HepG2 (cell line): ENCODE data around the gene KLF5. TPM values are rescaled to one million over a fixed set of nuclear protein-coding genes. Genes with fewer than 3 reads are reported as not detected.

Experiments
- ATAC-seq: fragments of 200-7000 bp; cut with Tn5 transposase; 3 replicates; pipeline ENCODE4 v1.9.1; 2020; ENCODE audit warnings: mild to moderate bottlenecking, moderate library complexity
- BruUV-seq: library from RNA; stranded (reverse); fragments of 400-500 nt; replicated peaks from 2 replicates; lab custom pipeline; 2021; lab: Mats Ljungman, UMichigan
- CTCF ChIA-PET: fragments of 300-600 bp; formaldehyde crosslinking; extraction: SDS; loops from one replicate; lab custom pipeline; 2021; ENCODE audit warnings: low total read pairs, inconsistent platforms, low intra/inter-chr PET ratio; lab: Yijun Ruan, JAX
- POLR2A ChIA-PET: fragments of 350-600 bp; sonication (Branson Sonifier 250); formaldehyde crosslinking; loops from one replicate; lab custom pipeline; 2020; ENCODE audit warnings: antibody characterized with exemption, inconsistent platforms; lab: Yijun Ruan, JAX
- DNase-seq: peaks from one replicate; pipeline ENCODE4 v3.0.0-alpha.2; 2015; ENCODE audit warnings: low spot score
- FAIRE-seq: peaks from 3 replicates; lab custom pipeline; 2011; peaks lifted over from hg19 to GRCh38; lab: Jason Lieb, UNC
- H2AFZ ChIP-seq: one replicate; pipeline ENCODE4 v1.6.1; 2011; ENCODE audit warnings: low read length, inconsistent platforms
- H3K27ac ChIP-seq: fragments of 300-600 bp; 3 replicates; pipeline ENCODE4 v1.8.0; 2011; ENCODE audit warnings: mixed run types, mild to moderate bottlenecking, mixed read lengths, low read length, inconsistent platforms; ENCODE audit not compliant: insufficient read depth; ENCODE audit errors: extremely low read length
- H3K27me3 ChIP-seq, 2 experiments: fragments of 200-600 bp in 1 of 2; 2 replicates in 1 of 2; 3 replicates in 1 of 2; pipeline versions ENCODE4 v1.6.0 to v1.8.0; 2011; ENCODE audit warnings: low read length in 2 of 2, mild to moderate bottlenecking in 2 of 2, moderate library complexity in 2 of 2, inconsistent platforms in 1 of 2; ENCODE audit not compliant: insufficient read depth in 2 of 2, control insufficient read depth in 1 of 2
- H3K36me3 ChIP-seq, 2 experiments: fragments of 200-600 bp in 1 of 2; replicated peaks in 1 of 2; 2 replicates in 1 of 2; 3 replicates in 1 of 2; pipeline versions ENCODE4 v1.5.1 to v1.8.0; 2011; ENCODE audit warnings: low read length in 2 of 2, inconsistent platforms in 1 of 2; ENCODE audit not compliant: insufficient read depth in 2 of 2, control insufficient read depth in 1 of 2
- H3K4me1 ChIP-seq: 2 replicates; pipeline ENCODE4 v1.5.1; 2012; ENCODE audit warnings: low read length, inconsistent platforms; ENCODE audit not compliant: insufficient read depth
- H3K4me2 ChIP-seq: 2 replicates; pipeline ENCODE4 v1.6.0; 2011; ENCODE audit warnings: low read depth, low read length, inconsistent platforms
- H3K4me3 ChIP-seq, 3 experiments: fragments of 200-600 bp in 1 of 3; sonication (generic), shearing (Covaris generic) in 1 of 3; replicated peaks in 1 of 3; 2 replicates each; pipeline ENCODE4 v1.5.1; 2011 to 2016; ENCODE audit warnings: low read length in 3 of 3, inconsistent platforms in 2 of 3, low read depth in 2 of 3, mild to moderate bottlenecking in 2 of 3, control low read depth in 1 of 3, mixed read lengths in 1 of 3; ENCODE audit not compliant: insufficient read depth in 1 of 3
- H3K79me2 ChIP-seq: one replicate; pipeline ENCODE4 v1.6.1; 2011; ENCODE audit warnings: low read length, inconsistent platforms; ENCODE audit not compliant: insufficient read depth
- H3K9ac ChIP-seq: 2 replicates; pipeline ENCODE4 v1.6.0; 2011; ENCODE audit warnings: mild to moderate bottlenecking, low read depth, low read length, inconsistent platforms; ENCODE audit not compliant: insufficient read depth
- H3K9me3 ChIP-seq: 2 replicates; pipeline ENCODE4 v1.5.1; 2012; ENCODE audit warnings: mild to moderate bottlenecking, low read length
- H4K20me1 ChIP-seq: 2 replicates; pipeline ENCODE4 v1.6.0; 2011; ENCODE audit warnings: inconsistent platforms, mild to moderate bottlenecking, low read length, moderate library complexity; ENCODE audit not compliant: insufficient read depth
- CBX2 ChIP-seq, 2 experiments: fragments of 200-600 bp in 1 of 2; sonication (generic); formaldehyde crosslinking in 1 of 2; IDR thresholded peaks; 2 replicates each; pipeline versions ENCODE4 v1.7.0 to v1.8.1; 2018 to 2022; ENCODE audit warnings: low read depth in 2 of 2, low read length in 1 of 2, mild to moderate bottlenecking in 1 of 2, missing genetic modification reagents in 1 of 2
- EZH2 ChIP-seq: conservative IDR thresholded peaks from 2 replicates; pipeline ENCODE4 v1.6.1; 2012; ENCODE audit warnings: mild to moderate bottlenecking, low read depth, low read length, moderate library complexity
- MAF1 ChIP-seq: sonication (generic); formaldehyde crosslinking; IDR thresholded peaks from 2 replicates; pipeline ENCODE4 v1.5.0; 2020; ENCODE audit warnings: missing genetic modification reagents, borderline replicate concordance
- MED1 ChIP-seq: sonication (generic); formaldehyde crosslinking; IDR thresholded peaks from 2 replicates; pipeline ENCODE4 v1.4.0; 2020; ENCODE audit warnings: missing genetic modification reagents
- MIER2 ChIP-seq: IDR thresholded peaks from 2 replicates; pipeline ENCODE4 v1.6.1; 2016; ENCODE audit warnings: missing biosample characterization, missing genetic modification reagents
- NCOA1 ChIP-seq: sonication (generic); formaldehyde crosslinking; IDR thresholded peaks from 2 replicates; pipeline ENCODE4 v1.9.0; 2021; ENCODE audit warnings: missing genetic modification reagents
- ZNF207 ChIP-seq: fragments of 450-650 bp; IDR thresholded peaks from 2 replicates; pipeline ENCODE4 v1.6.1; 2016; ENCODE audit warnings: antibody characterized with exemption, borderline replicate concordance
- ZNF660 ChIP-seq: sonication (generic); formaldehyde crosslinking; IDR thresholded peaks from 2 replicates; pipeline ENCODE4 v1.5.1; 2020; ENCODE audit warnings: mild to moderate bottlenecking, low read depth, missing genetic modification reagents, borderline replicate concordance
- ZNF777 ChIP-seq: sonication (generic); formaldehyde crosslinking; IDR thresholded peaks from 2 replicates; pipeline ENCODE4 v1.4.0; 2020; ENCODE audit warnings: missing genetic modification reagents
- WGBS: methylation state at CpG from one replicate; pipeline ENCODE4 v1.1.6; 2017; ENCODE audit warnings: low lambda C conversion rate; 5-methylcytosine and 5-hydroxymethylcytosine counted together
- in situ Hi-C: cut with HindIII; loops from 2 replicates; pipeline ENCODE4 v1.10.0; 2017; ENCODE audit warnings: low pct_unique_long_range_greater_than_20kb; ENCODE audit not compliant: extremely low pct_ligation_motif_present
- intact Hi-C: fragments of 100-400 bp; cut with micrococcal nuclease; formaldehyde crosslinking; loops from one replicate; pipeline ENCODE4 v1.10.0; 2022; ENCODE audit not compliant: unreplicated experiment
- polyA plus RNA-seq, 8 experiments: library from polyadenylated mRNA; depleted of rRNA in 3 of 8; stranded (reverse) in 7 of 8; unstranded in 1 of 8; fragments of >200 nt; fragmentation: Illumina TruSeq in 4 of 8; extraction: Trizol in 4 of 8; gene quantifications; 2 replicates each; pipeline versions ENCODE4 v1.2.1 to v1.2.3, GENCODE V29; 2011 to 2016; ENCODE audit warnings: low read depth in 4 of 8, missing spikeins in 1 of 8, mixed read lengths in 1 of 8; ENCODE audit not compliant: insufficient read depth in 1 of 8
- total RNA-seq, 5 experiments: library from RNA; depleted of rRNA; stranded (reverse); fragments of >200 nt; fragmentation: Illumina TruSeq; extraction: Trizol; gene quantifications; 2 replicates each; pipeline ENCODE4 v1.2.3, GENCODE V29; 2016; ENCODE audit warnings: low read depth in 1 of 5
- TF ChIP-seq, protein P1 (sequence below): sonication (generic); formaldehyde crosslinking; IDR thresholded peaks from 2 replicates; pipeline ENCODE4 v1.4.0; 2020; ENCODE audit warnings: missing genetic modification reagents
- TF ChIP-seq, protein P2 (sequence below): sonication (generic); formaldehyde crosslinking; IDR thresholded peaks from 2 replicates; pipeline ENCODE4 v1.9.0; 2021; ENCODE audit warnings: missing genetic modification reagents, borderline replicate concordance

KLF5 gene
- total and polyA plus RNA-seq, 2 of the 13 experiments (the other 11 are each of a cell fraction or from before 2014, with no cell fraction given), result 1.7 to 9.2 TPM

DNA sequence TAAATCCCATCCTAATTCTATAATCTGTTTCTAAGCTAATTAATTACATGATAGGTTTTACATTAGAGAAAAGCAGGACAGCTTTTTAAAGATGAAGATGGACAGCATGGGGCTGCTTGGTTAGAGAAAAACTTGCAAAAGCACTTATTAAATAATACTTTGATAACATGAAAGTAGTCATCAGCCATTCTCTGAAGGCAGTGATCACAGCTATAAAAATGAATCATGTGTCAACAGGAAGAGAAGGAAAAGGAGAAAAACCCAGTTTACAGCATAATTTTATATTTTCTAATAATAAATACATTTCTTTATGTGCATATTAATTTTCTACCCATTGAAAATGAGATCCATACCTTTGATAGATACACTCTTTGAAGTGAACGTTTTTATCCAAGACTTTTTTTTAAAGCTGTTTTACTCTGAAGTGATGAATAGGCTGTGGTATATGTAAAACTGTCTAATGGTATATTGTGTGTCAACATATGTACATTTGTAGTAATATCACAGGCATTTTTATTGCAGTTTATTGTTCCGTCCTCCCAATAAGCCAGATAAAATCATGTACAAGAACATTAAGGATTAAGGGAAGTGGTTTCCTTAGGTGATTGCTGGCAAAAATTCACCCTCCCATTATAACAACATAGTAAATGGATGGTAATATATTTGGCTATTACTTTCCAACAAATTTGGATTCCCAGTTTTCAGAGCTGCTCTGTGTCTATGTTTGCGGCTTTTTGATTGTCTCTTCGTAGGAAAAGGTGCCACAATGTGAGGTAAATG, 1.3 kb upstream of the KLF5 start:
- no peak for FAIRE-seq
- H3K4me1 ChIP-seq, result peaks cover 32% of the 10 kb centered on the region
- ChIA-PET CTCF (no interaction called here), POLR2A (no interaction called here)
- H3K4me2 ChIP-seq, result peak overlapping the region; percentile 83
- WGBS, result 46% methylated on average over 4 of the region's 4 CpGs
- no peak overlapping the region for H3K27ac ChIP-seq
- BruUV-seq, result no TSS peak
- H3K9me3 ChIP-seq, result no peaks in the 10 kb centered on the region
- DNase-seq, result no peak
- intact Hi-C loops (loop anchor here (2.0 to 5.0 kb wide), 3 partner anchors 153 to 360 kb away; no protein-coding TSS in a partner anchor), in situ Hi-C loops (loop anchor here (25.0 kb wide), 1 partner anchor 355 kb away; no protein-coding TSS in a partner anchor)
- no peak for TF ChIP-seq NCOA1 (CRISPR knock-in tag)
- TF ChIP-seq, protein P1, sequence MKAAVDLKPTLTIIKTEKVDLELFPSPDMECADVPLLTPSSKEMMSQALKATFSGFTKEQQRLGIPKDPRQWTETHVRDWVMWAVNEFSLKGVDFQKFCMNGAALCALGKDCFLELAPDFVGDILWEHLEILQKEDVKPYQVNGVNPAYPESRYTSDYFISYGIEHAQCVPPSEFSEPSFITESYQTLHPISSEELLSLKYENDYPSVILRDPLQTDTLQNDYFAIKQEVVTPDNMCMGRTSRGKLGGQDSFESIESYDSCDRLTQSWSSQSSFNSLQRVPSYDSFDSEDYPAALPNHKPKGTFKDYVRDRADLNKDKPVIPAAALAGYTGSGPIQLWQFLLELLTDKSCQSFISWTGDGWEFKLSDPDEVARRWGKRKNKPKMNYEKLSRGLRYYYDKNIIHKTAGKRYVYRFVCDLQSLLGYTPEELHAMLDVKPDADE (CRISPR knock-in tag), result no peak
- H3K27me3 ChIP-seq, result peaks cover 0 to 17% of the 10 kb centered on the region in 2 experiments; a peak in 3 of 5 replicates
- no peaks in the 10 kb centered on the region for H4K20me1 ChIP-seq
- H2AFZ ChIP-seq, result no peak overlapping the region
- peaks cover 2% of the 10 kb centered on the region for H3K79me2 ChIP-seq
- H3K4me3 ChIP-seq, result no peak overlapping the region
- H3K9ac ChIP-seq, result no peak overlapping the region
- ATAC-seq, result no peak
- H3K36me3 ChIP-seq, result peaks cover 3 to 5% of the 10 kb centered on the region in 2 experiments; a peak in 3 of 5 replicates

DNA sequence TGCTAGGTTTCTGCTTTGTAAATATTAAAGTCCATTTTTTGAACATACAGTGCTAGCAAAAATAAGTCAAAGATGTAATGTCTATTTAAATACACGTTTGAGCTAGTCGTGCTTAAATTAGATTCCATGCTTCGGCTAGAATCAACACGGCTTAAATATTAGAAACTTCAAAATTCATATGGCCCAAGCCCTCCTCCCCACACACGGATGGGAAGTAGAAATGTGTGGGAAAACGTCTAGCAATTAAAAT, 816 bp upstream of the KLF5 start:
- DNase-seq (no peak), ATAC-seq (no peak), FAIRE-seq (no peak)
- no peaks in the 10 kb centered on the region for H4K20me1 ChIP-seq
- H3K27ac ChIP-seq, result no peak overlapping the region
- peaks cover 2% of the 10 kb centered on the region for H3K79me2 ChIP-seq
- intact Hi-C loops (loop anchor here (2.0 to 5.0 kb wide), 3 partner anchors 153 to 359 kb away; no protein-coding TSS in a partner anchor), in situ Hi-C loops (loop anchor here (25.0 kb wide), 1 partner anchor 354 kb away; no protein-coding TSS in a partner anchor)
- H2AFZ ChIP-seq, result peak overlapping the region; percentile 35
- peak overlapping the region; percentile 24; the same call in 1 of the 2 replicates for H3K9ac ChIP-seq
- TF ChIP-seq CBX2 (IDR thresholded peaks at IDR 0.05; ENCODE audit: low read depth, low read length) (peak; percentile 43; the same call in 1 of the 2 replicates), CBX2 (CRISPR knock-in tag; IDR thresholded peaks at IDR 0.05; ENCODE audit: low read depth) (no peak), MAF1 (CRISPR knock-in tag) (no peak), EZH2 (0 out of 2 replicates have a peak, but pooled peaks have one; percentile 45), ZNF660 (CRISPR knock-in tag) (no peak), MED1 (CRISPR knock-in tag) (no peak), ZNF207 (no peak), MIER2 (no peak), ZNF777 (CRISPR knock-in tag) (no peak)
- TF ChIP-seq, protein P2, sequence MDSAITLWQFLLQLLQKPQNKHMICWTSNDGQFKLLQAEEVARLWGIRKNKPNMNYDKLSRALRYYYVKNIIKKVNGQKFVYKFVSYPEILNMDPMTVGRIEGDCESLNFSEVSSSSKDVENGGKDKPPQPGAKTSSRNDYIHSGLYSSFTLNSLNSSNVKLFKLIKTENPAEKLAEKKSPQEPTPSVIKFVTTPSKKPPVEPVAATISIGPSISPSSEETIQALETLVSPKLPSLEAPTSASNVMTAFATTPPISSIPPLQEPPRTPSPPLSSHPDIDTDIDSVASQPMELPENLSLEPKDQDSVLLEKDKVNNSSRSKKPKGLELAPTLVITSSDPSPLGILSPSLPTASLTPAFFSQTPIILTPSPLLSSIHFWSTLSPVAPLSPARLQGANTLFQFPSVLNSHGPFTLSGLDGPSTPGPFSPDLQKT, result no peak
- H3K4me1 ChIP-seq, result peaks cover 32% of the 10 kb centered on the region
- ChIA-PET CTCF (no interaction called here), POLR2A (interaction anchor here (0.9 kb wide), 1 partner anchor 24 kb away, joined by 3 read pairs; no protein-coding TSS in a partner anchor)
- no peaks in the 10 kb centered on the region for H3K9me3 ChIP-seq
- peaks cover 0 to 17% of the 10 kb centered on the region in 2 experiments; a peak in 3 of 5 replicates for H3K27me3 ChIP-seq
- H3K36me3 ChIP-seq, result peaks cover 3 to 7% of the 10 kb centered on the region in 2 experiments; a peak in 3 of 5 replicates
- WGBS, result 16% methylated on average over 6 of the region's 6 CpGs
- peak overlapping the region; percentile 83 for H3K4me2 ChIP-seq
- BruUV-seq, result no TSS peak
- H3K4me3 ChIP-seq, result peak overlapping the region in 1 of 3 experiments; percentile 68; a peak in 3 of 6 replicates
